Stomach (tissue), 9 donors: ENCODE results near the gene ECM1. TPM values are rescaled to one million over a fixed set of nuclear protein-coding genes. Genes with fewer than 3 reads are reported as not detected.

Experiments used
- DNase-seq, 2 donors: peaks; one replicate each; pipeline versions ENCODE4 v3.0.0 to v3.0.0-alpha.2; 2013 to 2019
- H3K27ac ChIP-seq, 5 donors: fragments of 200-600 bp in 4 of 5; sonication (generic) in 4 of 5; one replicate each; pipeline ENCODE4 v1.5.1; 2013 to 2019; ENCODE audit warnings: mild to moderate bottlenecking in 1 of 5, moderate library complexity in 1 of 5
- H3K27me3 ChIP-seq, 3 donors: fragments of 200-600 bp; sonication (generic); one replicate each; pipeline ENCODE4 v1.5.1; 2017 to 2019; ENCODE audit warnings: mixed run types in 1 of 3
- H3K36me3 ChIP-seq, 4 donors: fragments of 200-600 bp; sonication (generic); 1 replicate in 3 of 4; 2 replicates in 1 of 4; pipeline ENCODE4 v1.5.1; 2016 to 2019
- H3K4me1 ChIP-seq, 4 donors: fragments of 200-600 bp; sonication (generic); one replicate each; pipeline ENCODE4 v1.5.1; 2016 to 2019
- H3K4me3 ChIP-seq, 4 donors: fragments of 200-600 bp; sonication (generic) in 3 of 4; one replicate each; pipeline ENCODE4 v1.5.1; 2016 to 2019; ENCODE audit warnings: mild to moderate bottlenecking in 1 of 4
- H3K9me3 ChIP-seq, 4 donors: fragments of 200-600 bp; sonication (generic); one replicate each; pipeline ENCODE4 v1.5.1; 2016 to 2019
- CTCF ChIP-seq, 7 experiments: fragments of 450-650 bp in 4 of 7; fragments of 200-600 bp in 3 of 7; sonication (generic) in 3 of 7; IDR thresholded peaks; one replicate each; pipeline ENCODE4 v1.5.1; 2016 to 2019; ENCODE audit warnings: antibody characterized with exemption in 7 of 7, control low read depth in 2 of 7, mild to moderate bottlenecking in 1 of 7
- EP300 ChIP-seq: sonication (generic); formaldehyde crosslinking; IDR thresholded peaks from one replicate; pipeline ENCODE4 v1.6.1; 2017; ENCODE audit warnings: antibody characterized with exemption
- POLR2A ChIP-seq, 4 donors: fragments of 450-650 bp; IDR thresholded peaks; one replicate each; pipeline ENCODE4 v1.6.1; 2016; ENCODE audit warnings: antibody characterized with exemption in 4 of 4, control low read depth in 2 of 4, mild to moderate bottlenecking in 1 of 4, moderate library complexity in 1 of 4
- POLR2AphosphoS5 ChIP-seq, 3 donors: sonication (generic); formaldehyde crosslinking; IDR thresholded peaks; one replicate each; pipeline ENCODE4 v1.6.1; 2016; ENCODE audit warnings: antibody characterized with exemption in 3 of 3
- WGBS, 5 donors: extraction: QIAGEN DNeasy Blood & Tissue Kit in 3 of 5; methylation state at CpG; one replicate each; pipeline versions ENCODE4 v1.1.5 to v1.1.7; 2013 to 2018; 5-methylcytosine and 5-hydroxymethylcytosine counted together
- intact Hi-C: fragments of 100-400 bp; cut with DNase I; formaldehyde crosslinking; loops from one replicate; pipeline ENCODE4 v1.15.1; 2023; ENCODE audit warnings: low total_unique reads
- polyA plus RNA-seq, 3 donors: library from polyadenylated mRNA; stranded (reverse); fragments of 200-250 nt; gene quantifications; one replicate each; pipeline ENCODE4 v1.2.3, GENCODE V29; 2013
- total RNA-seq, 5 donors: library from RNA; depleted of rRNA; stranded (reverse); fragments of >200 nt; gene quantifications; one replicate each; pipeline versions ENCODE4 v1.1.0 to v1.2.3, GENCODE V29; 2014 to 2016
- donor health status: healthy with polysubstance abuse.
- donor health status: Bipolar disorder and iron deficiency.
- donor health status: healthy.

Gene ECM1
- total and polyA plus RNA-seq, 8 donors = 1.7 to 345 (median 6.7) TPM

GRCh38 chr1:150477320-150477719 is 30.6 kb upstream of the ECM1 start:
- 43 to 58% (median 55%) methylated on average over 1 of the region's 1 CpG for WGBS, 5 donors
- peak overlapping the region in 2 of 5 donors; percentile 3 to 32 for H3K27ac ChIP-seq
- peaks cover 9 to 10% (median 9%) of the 10 kb centered on the region in 4 donors for H3K36me3 ChIP-seq
- no peaks in the 10 kb centered on the region for H3K27me3 ChIP-seq
- TF ChIP-seq EP300 (no peak), POLR2AphosphoS5 (IDR thresholded peaks at IDR 0.05) (no peak), POLR2A (IDR thresholded peaks at IDR 0.05) (no peak), CTCF (IDR thresholded peaks at IDR 0.05) (no peak)
- peak in 1 of 2 donors; percentile 14 for DNase-seq
- peaks cover 0 to 25% (median 17%) of the 10 kb centered on the region in 4 donors for H3K4me1 ChIP-seq
- intact Hi-C loops = no loop called here
- no peak overlapping the region for H3K4me3 ChIP-seq
- no peaks in the 10 kb centered on the region for H3K9me3 ChIP-seq

GRCh38 chr1:150477733-150478132 is 30.2 kb upstream of the ECM1 start:
- peaks cover 0 to 25% (median 17%) of the 10 kb centered on the region in 4 donors for H3K4me1 ChIP-seq
- peak in 1 of 2 donors; percentile 43 for DNase-seq
- no peaks in the 10 kb centered on the region for H3K9me3 ChIP-seq
- TF ChIP-seq EP300 (no peak), POLR2AphosphoS5 (IDR thresholded peaks at IDR 0.05) (no peak), CTCF (IDR thresholded peaks at IDR 0.05) (no peak), POLR2A (IDR thresholded peaks at IDR 0.05) (no peak)
- H3K27me3 ChIP-seq = no peaks in the 10 kb centered on the region
- no peak overlapping the region for H3K4me3 ChIP-seq
- peaks cover 4 to 5% (median 5%) of the 10 kb centered on the region in 4 donors for H3K36me3 ChIP-seq
- H3K27ac ChIP-seq = peak overlapping the region in 2 of 5 donors; percentile 3 to 32
- intact Hi-C loops = no loop called here
- WGBS, 5 donors = 20 to 40% (median 23%) methylated on average over 4 of the region's 4 CpGs

- intact Hi-C loops = no loop called here
These were observed 28.5 kb upstream of the ECM1 start for GRCh38 chr1:150479370-150479769.

GRCh38 chr1:150479927-150480352 is 28.0 kb upstream of the ECM1 start:
- 47 to 58% (median 52%) methylated on average over 2 of the region's 2 CpGs for WGBS, 5 donors
- intact Hi-C loops = no loop called here
- TF ChIP-seq POLR2A (IDR thresholded peaks at IDR 0.05) (no peak), EP300 (no peak), POLR2AphosphoS5 (IDR thresholded peaks at IDR 0.05) (no peak), CTCF (IDR thresholded peaks at IDR 0.05) (no peak)
- no peak for DNase-seq
- no peak overlapping the region for H3K27ac ChIP-seq
- no peaks in the 10 kb centered on the region for H3K36me3 ChIP-seq
- H3K27me3 ChIP-seq = no peaks in the 10 kb centered on the region
- H3K9me3 ChIP-seq = no peaks in the 10 kb centered on the region
- H3K4me3 ChIP-seq = no peak overlapping the region
- peaks cover 0 to 21% (median 13%) of the 10 kb centered on the region in 4 donors for H3K4me1 ChIP-seq

More at GRCh38 chr1:150479370-150479769, 28.5 kb upstream of the ECM1 start:
- TF ChIP-seq POLR2AphosphoS5 (IDR thresholded peaks at IDR 0.05) (no peak), EP300 (no peak), CTCF (IDR thresholded peaks at IDR 0.05) (no peak), POLR2A (IDR thresholded peaks at IDR 0.05) (no peak)
- WGBS, 5 donors = 62 to 72% (median 66%) methylated on average over 4 of the region's 4 CpGs
- Histone ChIP-seq H3K9me3 (no peaks in the 10 kb centered on the region), H3K27ac (no peak overlapping the region), H3K36me3 (no peaks in the 10 kb centered on the region), H3K4me1 (peaks cover 0 to 25% (median 15%) of the 10 kb centered on the region in 4 donors), H3K27me3 (no peaks in the 10 kb centered on the region), H3K4me3 (no peak overlapping the region)
- no peak for DNase-seq
